HCT116 (cell line): ENCODE measurements around the gene MMP23B. TPM values are rescaled to one million over a fixed set of nuclear protein-coding genes. Genes with fewer than 3 reads are reported as not detected.

ENCODE experiments used
- ATAC-seq: fragments of 200-7000 bp; cut with Tn5 transposase; 2 replicates; pipeline ENCODE4 v1.9.1; 2020; ENCODE audit warnings: mild to moderate bottlenecking, moderate library complexity
- BruUV-seq: library from RNA; stranded (reverse); fragments of 400-500 nt; replicated peaks from 2 replicates; lab custom pipeline; 2021; lab: Mats Ljungman, UMichigan
- CTCF ChIA-PET: fragments of 300-600 bp; sonication (Branson Sonifier 250); formaldehyde crosslinking; loops from one replicate; lab custom pipeline; 2021; ENCODE audit warnings: antibody characterized with exemption; lab: Charles Lee
- POLR2A ChIA-PET: fragments of 300-600, 350-600 bp; sonication (Branson Sonifier 250); formaldehyde crosslinking; loops from one replicate; lab custom pipeline; 2021; ENCODE audit warnings: antibody characterized with exemption; lab: Charles Lee
- RAD21 ChIA-PET, 2 experiments: fragments of 300-600 bp; sonication (Branson Sonifier 250); formaldehyde crosslinking; loops; one replicate each; lab custom pipeline; 2023; ENCODE audit warnings: low total read pairs in 2 of 2; ENCODE audit not compliant: uncharacterized antibody in 2 of 2, unreplicated experiment in 2 of 2, low non-redundant PET in 1 of 2; lab: Charles Lee
- DNase-seq: peaks from one replicate; pipeline ENCODE4 v3.0.0-alpha.2; 2010; ENCODE audit warnings: low read depth, low spot score
- H2AFZ ChIP-seq: fragments of 200-600 bp; shearing (Covaris generic), sonication (generic); 2 replicates; pipeline ENCODE4 v1.6.1; 2017; ENCODE audit warnings: low read depth, mixed run types, mixed read lengths, antibody characterized with exemption, low read length; ENCODE audit not compliant: poor library complexity, severe bottlenecking
- H3K27ac ChIP-seq: 2 replicates; pipeline ENCODE4 v1.5.1; 2012; ENCODE audit warnings: low read depth, low read length
- H3K27me3 ChIP-seq: fragments of 200-600 bp; sonication (generic); 2 replicates; pipeline ENCODE4 v1.6.1; 2016; ENCODE audit warnings: mixed run types, low read length, mixed read lengths; ENCODE audit not compliant: insufficient read depth
- H3K36me3 ChIP-seq, 2 experiments: fragments of 200-500 bp in 1 of 2; fragments of 200-600 bp in 1 of 2; sonication (Bioruptor generic) in 1 of 2; sonication (generic) in 1 of 2; 2 replicates each; pipeline versions ENCODE4 v1.5.1 to v1.6.1; 2014 to 2016; ENCODE audit warnings: low read length in 2 of 2, inconsistent platforms in 1 of 2, mixed read lengths in 1 of 2, mixed run types in 1 of 2; ENCODE audit not compliant: insufficient read depth in 2 of 2, control insufficient read depth in 1 of 2
- H3K4me1 ChIP-seq, 2 experiments: fragments of 200-600 bp in 1 of 2; sonication (generic) in 1 of 2; 2 replicates each; pipeline versions ENCODE4 v1.5.1 to v1.6.1; 2012 to 2017; ENCODE audit warnings: low read length in 2 of 2, inconsistent platforms in 1 of 2, mild to moderate bottlenecking in 1 of 2, mixed read lengths in 1 of 2, mixed run types in 1 of 2, moderate library complexity in 1 of 2; ENCODE audit not compliant: insufficient read depth in 2 of 2, control insufficient read depth in 1 of 2
- H3K4me2 ChIP-seq: fragments of 200-600 bp; sonication (generic); 2 replicates; pipeline ENCODE4 v1.6.1; 2017; ENCODE audit warnings: mixed run types, low read length, mixed read lengths
- H3K4me3 ChIP-seq, 2 experiments: fragments of 200-600 bp in 1 of 2; sonication (generic) in 1 of 2; replicated peaks in 1 of 2; 2 replicates each; pipeline ENCODE4 v1.5.1; 2011 to 2016; ENCODE audit warnings: low read length in 2 of 2, control low read depth in 1 of 2, low read depth in 1 of 2, mild to moderate bottlenecking in 1 of 2, mixed read lengths in 1 of 2, mixed run types in 1 of 2
- H3K79me2 ChIP-seq: fragments of 200-600 bp; sonication (generic); 2 replicates; pipeline ENCODE4 v1.6.1; 2017; ENCODE audit warnings: mild to moderate bottlenecking, mixed run types, low read length, moderate library complexity, mixed read lengths; ENCODE audit not compliant: insufficient read depth
- H3K9ac ChIP-seq: fragments of 200-600 bp; sonication (generic); 2 replicates; pipeline ENCODE4 v1.6.1; 2016; ENCODE audit warnings: low read length, mixed read lengths
- H3K9me2 ChIP-seq: fragments of 200-600 bp; sonication (generic), shearing (Covaris generic); 2 replicates; pipeline ENCODE4 v1.6.1; 2017; ENCODE audit warnings: mixed run types, mild to moderate bottlenecking, moderate library complexity; ENCODE audit not compliant: insufficient read depth
- H3K9me3 ChIP-seq, 2 experiments: fragments of 200-500 bp in 1 of 2; fragments of 200-600 bp in 1 of 2; sonication (Bioruptor generic) in 1 of 2; sonication (generic) in 1 of 2; 2 replicates each; pipeline ENCODE4 v1.6.1; 2014 to 2017; ENCODE audit warnings: low read length in 2 of 2, mixed read lengths in 2 of 2, inconsistent platforms in 1 of 2, low read depth in 1 of 2, mild to moderate bottlenecking in 1 of 2, mixed run types in 1 of 2, moderate library complexity in 1 of 2; ENCODE audit not compliant: control insufficient read depth in 1 of 2, insufficient read depth in 1 of 2
- H4K20me1 ChIP-seq: fragments of 200-600 bp; sonication (generic), shearing (Covaris generic); 2 replicates; pipeline ENCODE4 v1.6.1; 2017; ENCODE audit warnings: mixed run types, mild to moderate bottlenecking, moderate library complexity; ENCODE audit not compliant: insufficient read depth
- CTCF ChIP-seq, 3 experiments: fragments of 200-600 bp in 1 of 3; sonication (generic) in 1 of 3; IDR thresholded peaks in 2 of 3; conservative IDR thresholded peaks in 1 of 3; 2 replicates each; pipeline ENCODE4 v1.5.1; 2012 to 2017; ENCODE audit warnings: low read depth in 2 of 3, low read length in 2 of 3, antibody characterized with exemption in 1 of 3, borderline replicate concordance in 1 of 3, control low read depth in 1 of 3, mild to moderate bottlenecking in 1 of 3, mixed read lengths in 1 of 3, mixed run types in 1 of 3, moderate library complexity in 1 of 3; ENCODE audit not compliant: insufficient read depth in 1 of 3
- POLR2A ChIP-seq: IDR thresholded peaks from 2 replicates; pipeline ENCODE4 v1.7.0; 2011; ENCODE audit warnings: borderline replicate concordance; ENCODE audit not compliant: insufficient read depth, insufficient read length; ENCODE audit errors: extremely low read depth
- POLR2AphosphoS5 ChIP-seq: IDR thresholded peaks from 2 replicates; pipeline ENCODE4 v1.6.1; 2011; ENCODE audit warnings: mild to moderate bottlenecking, low read depth, low read length, moderate library complexity
- intact Hi-C: fragments of 100-400 bp; cut with micrococcal nuclease; formaldehyde crosslinking; loops from 2 replicates; pipeline ENCODE4 v1.10.0; 2022
- total RNA-seq: library from RNA; stranded (reverse); gene quantifications from one replicate; pipeline ENCODE4 v1.2.1, GENCODE V29; 2021; ENCODE audit not compliant: unreplicated experiment

Gene MMP23B
- total RNA-seq, 1 experiment from 2014 or later = 8.7 TPM

DNA sequence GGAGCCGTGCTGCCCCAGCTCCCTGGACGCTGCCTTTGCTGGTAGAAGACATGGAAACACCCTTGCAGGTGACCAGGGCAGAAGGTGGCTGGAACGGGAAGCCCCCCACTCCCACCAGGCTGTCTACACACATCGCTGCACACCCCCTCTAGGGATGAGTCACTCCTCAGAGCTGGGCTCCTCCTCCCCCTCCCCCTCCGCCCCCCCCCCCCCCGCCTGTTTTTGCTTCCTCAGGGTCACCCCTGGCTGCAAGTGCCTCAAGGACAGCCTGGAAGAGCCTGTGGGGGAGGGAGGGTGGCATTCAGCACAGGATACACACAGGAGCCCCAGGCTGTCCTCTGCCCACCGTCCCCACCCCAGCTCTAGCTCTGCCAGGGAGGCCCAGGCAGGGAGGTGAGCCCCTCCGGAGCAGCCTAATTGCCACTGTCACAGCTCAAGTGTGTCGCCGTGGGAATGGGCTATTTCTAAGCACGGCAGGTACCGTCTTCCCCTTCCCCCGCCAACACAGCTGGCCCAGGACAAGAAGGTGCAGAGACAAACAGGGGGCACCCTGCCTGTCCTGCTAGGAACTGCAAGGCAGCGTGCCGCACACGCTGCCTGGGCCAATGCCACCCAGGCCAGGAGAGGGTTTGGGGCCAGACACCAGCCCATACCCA, 34.6 kb upstream of the MMP23B start:
- no peak overlapping the region for H2AFZ ChIP-seq
- RAD21 ChIA-PET = no interaction called here

More for the DNA sequence above, 34.6 kb upstream of the MMP23B start:
- DNase-seq (no peak), ATAC-seq (peak; percentile 73)
- Histone ChIP-seq H3K9me2 (no peaks in the 10 kb centered on the region), H3K9me3 (no peaks in the 10 kb centered on the region), H3K4me2 (peak overlapping the region; percentile 65), H3K27me3 (peaks cover 11% of the 10 kb centered on the region; the same call in 1 of the 2 replicates), H3K27ac (no peak overlapping the region; the same call in 1 of the 2 replicates), H3K4me3 (peak overlapping the region in 1 of 2 experiments; percentile 16; a peak in 1 of 4 replicates), H3K9ac (no peak overlapping the region), H3K4me1 (peaks cover 10 to 34% of the 10 kb centered on the region in 2 experiments; a peak in 3 of 4 replicates), H4K20me1 (no peaks in the 10 kb centered on the region), H3K79me2 (no peaks in the 10 kb centered on the region), H3K36me3 (no peaks in the 10 kb centered on the region)
- BruUV-seq = no TSS peak
- ChIA-PET CTCF (no interaction called here), POLR2A (no interaction called here)
- 0 out of 2 replicates have a peak, but pooled peaks have one; percentile 12 for TF ChIP-seq POLR2AphosphoS5
- no peak for TF ChIP-seq POLR2A
- TF ChIP-seq CTCF (IDR thresholded peaks at IDR 0.05 in 2 of 3, conservative IDR thresholded peaks at IDR 0.05 in 1 of 3; ENCODE audit: borderline replicate concordance in 1 of 3, insufficient read depth in 1 of 3, low read depth in 2 of 3, low read length in 2 of 3) = peak in 2 of 3 experiments; percentile 47 to 68; a peak in 4 of 6 replicates
- intact Hi-C loops = no loop called here
